Body of pancreas (tissue), 4 donors: Measurements from ENCODE around the gene DSCAM.

Experiments
- POLR2A ChIP-seq, 3 donors: fragments of 450-650 bp; IDR thresholded peaks; one replicate each; pipeline ENCODE4 v1.6.1; 2016; ENCODE audit warnings: antibody characterized with exemption in 3 of 3, mild to moderate bottlenecking in 2 of 3
- TF ChIP-seq, protein P1 (sequence below), 7 experiments: fragments of 450-650 bp in 4 of 7; fragments of 200-600 bp in 3 of 7; sonication (generic) in 3 of 7; IDR thresholded peaks; one replicate each; pipeline ENCODE4 v1.5.1; 2016 to 2019; ENCODE audit warnings: antibody characterized with exemption in 7 of 7

DNA sequence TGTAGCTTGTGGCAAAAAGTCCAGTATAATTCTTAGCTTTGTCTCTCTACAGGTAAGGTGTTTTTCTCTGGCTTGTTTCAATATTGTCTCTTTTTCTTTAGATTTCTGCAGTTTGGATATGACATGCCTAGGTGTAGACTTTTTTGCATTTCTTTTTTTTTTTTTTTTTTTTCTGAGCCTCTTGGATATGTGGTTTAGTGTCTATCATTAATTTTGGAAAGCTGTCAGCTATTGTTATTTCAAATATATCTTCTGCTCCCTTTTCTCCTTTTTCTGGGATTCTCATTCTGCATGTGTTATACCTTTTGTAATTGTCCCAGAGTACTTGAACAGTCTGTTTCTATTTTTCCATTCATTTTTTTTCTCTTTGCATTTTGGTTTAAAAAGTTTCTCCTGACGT lies 243.2 kb downstream of the DSCAM start:
- TF ChIP-seq POLR2A (IDR thresholded peaks at IDR 0.05), result no peak
- TF ChIP-seq, protein P1, sequence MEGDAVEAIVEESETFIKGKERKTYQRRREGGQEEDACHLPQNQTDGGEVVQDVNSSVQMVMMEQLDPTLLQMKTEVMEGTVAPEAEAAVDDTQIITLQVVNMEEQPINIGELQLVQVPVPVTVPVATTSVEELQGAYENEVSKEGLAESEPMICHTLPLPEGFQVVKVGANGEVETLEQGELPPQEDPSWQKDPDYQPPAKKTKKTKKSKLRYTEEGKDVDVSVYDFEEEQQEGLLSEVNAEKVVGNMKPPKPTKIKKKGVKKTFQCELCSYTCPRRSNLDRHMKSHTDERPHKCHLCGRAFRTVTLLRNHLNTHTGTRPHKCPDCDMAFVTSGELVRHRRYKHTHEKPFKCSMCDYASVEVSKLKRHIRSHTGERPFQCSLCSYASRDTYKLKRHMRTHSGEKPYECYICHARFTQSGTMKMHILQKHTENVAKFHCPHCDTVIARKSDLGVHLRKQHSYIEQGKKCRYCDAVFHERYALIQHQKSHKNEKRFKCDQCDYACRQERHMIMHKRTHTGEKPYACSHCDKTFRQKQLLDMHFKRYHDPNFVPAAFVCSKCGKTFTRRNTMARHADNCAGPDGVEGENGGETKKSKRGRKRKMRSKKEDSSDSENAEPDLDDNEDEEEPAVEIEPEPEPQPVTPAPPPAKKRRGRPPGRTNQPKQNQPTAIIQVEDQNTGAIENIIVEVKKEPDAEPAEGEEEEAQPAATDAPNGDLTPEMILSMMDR (IDR thresholded peaks at IDR 0.05), result no peak
